Mesothelial cell of epicardium (in vitro differentiated cells): ENCODE measurements around the gene ANKS1B. TPM values are rescaled to one million over a fixed set of nuclear protein-coding genes. Genes with fewer than 3 reads are reported as not detected.
A peak's percentile ranks its signal among the peaks of the same experiment; 100 is the strongest.

ENCODE experiments used
- DNase-seq, 2 experiments: peaks; one replicate each; pipeline ENCODE4 v3.0.0; 2021; ENCODE audit warnings: low spot score in 2 of 2; ENCODE audit not compliant: unreplicated experiment in 2 of 2
- H3K27ac Mint-ChIP-seq: 2 replicates; pipeline ENCODE4 v1.8.0; 2021; ENCODE audit warnings: mixed read lengths
- H3K27me3 Mint-ChIP-seq: 2 replicates; pipeline ENCODE4 v1.8.0; 2021; ENCODE audit warnings: low read depth, mixed read lengths
- H3K36me3 Mint-ChIP-seq: 2 replicates; pipeline ENCODE4 v1.8.0; 2021; ENCODE audit warnings: mixed read lengths
- H3K4me1 Mint-ChIP-seq: 2 replicates; pipeline ENCODE4 v1.8.0; 2021; ENCODE audit warnings: mixed read lengths
- H3K4me3 Mint-ChIP-seq: 2 replicates; pipeline ENCODE4 v1.8.0; 2021; ENCODE audit warnings: mild to moderate bottlenecking, moderate library complexity, mixed read lengths
- H3K9me3 Mint-ChIP-seq: 2 replicates; pipeline ENCODE4 v1.8.0; 2021; ENCODE audit warnings: mixed read lengths
- total RNA-seq: library from RNA; stranded (reverse); gene quantifications from 3 replicates; pipeline ENCODE4 v1.2.1, GENCODE V29; 2021
- TF ChIP-seq, protein P1 (sequence below): fragments of 200-600 bp; sonication (generic); IDR thresholded peaks from one replicate; pipeline ENCODE4 v1.5.0; 2021; ENCODE audit warnings: antibody characterized with exemption; ENCODE audit not compliant: unreplicated experiment

ANKS1B gene
- total RNA-seq, 1 donor from 2014 or later: 8.8 TPM

DNA sequence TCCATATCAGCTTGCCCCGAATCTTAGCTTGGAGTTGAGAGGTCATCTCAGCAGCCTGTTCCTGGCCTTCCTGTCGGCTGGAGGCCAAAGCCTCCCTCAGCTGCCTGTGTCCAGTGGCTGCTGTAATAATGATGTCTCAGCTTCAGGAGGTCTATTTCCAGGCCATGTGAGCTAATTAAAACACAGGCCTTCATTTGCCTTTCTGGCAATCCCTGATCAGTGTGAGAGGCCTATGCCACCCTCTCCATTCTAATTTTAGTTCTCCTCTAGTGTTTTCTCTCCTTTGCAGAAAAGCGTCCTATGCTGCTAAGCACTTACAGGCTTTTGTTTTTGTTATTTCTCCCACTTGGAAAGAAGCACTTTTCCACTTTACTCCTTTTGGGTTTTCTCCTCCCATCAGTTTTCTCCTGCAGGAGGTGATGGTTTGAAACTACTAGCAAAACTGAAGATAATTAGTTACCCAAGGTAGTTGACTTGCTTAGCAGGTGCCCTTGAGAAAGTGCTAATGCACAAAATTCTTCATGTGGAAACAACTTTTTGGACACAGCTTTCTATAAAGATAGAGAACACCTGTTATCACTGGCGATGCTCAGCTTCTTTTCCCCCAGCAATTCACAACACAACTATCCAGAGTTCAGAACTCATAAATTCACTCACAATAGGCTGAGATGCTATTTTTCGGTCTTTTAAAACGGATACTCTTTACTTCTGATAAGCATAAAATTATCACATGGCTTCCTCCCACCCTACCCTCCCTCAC, 592.5 kb downstream of the ANKS1B start:
- H3K27ac Mint-ChIP-seq: no peak overlapping the region
- H3K4me3 Mint-ChIP-seq: no peak overlapping the region
- H3K27me3 Mint-ChIP-seq: peaks cover 9% of the 10 kb centered on the region
- no peak for DNase-seq
- H3K9me3 Mint-ChIP-seq: no peaks in the 10 kb centered on the region
- no peaks in the 10 kb centered on the region for H3K36me3 Mint-ChIP-seq
- peaks cover 13% of the 10 kb centered on the region for H3K4me1 Mint-ChIP-seq
- TF ChIP-seq, protein P1, sequence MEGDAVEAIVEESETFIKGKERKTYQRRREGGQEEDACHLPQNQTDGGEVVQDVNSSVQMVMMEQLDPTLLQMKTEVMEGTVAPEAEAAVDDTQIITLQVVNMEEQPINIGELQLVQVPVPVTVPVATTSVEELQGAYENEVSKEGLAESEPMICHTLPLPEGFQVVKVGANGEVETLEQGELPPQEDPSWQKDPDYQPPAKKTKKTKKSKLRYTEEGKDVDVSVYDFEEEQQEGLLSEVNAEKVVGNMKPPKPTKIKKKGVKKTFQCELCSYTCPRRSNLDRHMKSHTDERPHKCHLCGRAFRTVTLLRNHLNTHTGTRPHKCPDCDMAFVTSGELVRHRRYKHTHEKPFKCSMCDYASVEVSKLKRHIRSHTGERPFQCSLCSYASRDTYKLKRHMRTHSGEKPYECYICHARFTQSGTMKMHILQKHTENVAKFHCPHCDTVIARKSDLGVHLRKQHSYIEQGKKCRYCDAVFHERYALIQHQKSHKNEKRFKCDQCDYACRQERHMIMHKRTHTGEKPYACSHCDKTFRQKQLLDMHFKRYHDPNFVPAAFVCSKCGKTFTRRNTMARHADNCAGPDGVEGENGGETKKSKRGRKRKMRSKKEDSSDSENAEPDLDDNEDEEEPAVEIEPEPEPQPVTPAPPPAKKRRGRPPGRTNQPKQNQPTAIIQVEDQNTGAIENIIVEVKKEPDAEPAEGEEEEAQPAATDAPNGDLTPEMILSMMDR: no peak

DNA sequence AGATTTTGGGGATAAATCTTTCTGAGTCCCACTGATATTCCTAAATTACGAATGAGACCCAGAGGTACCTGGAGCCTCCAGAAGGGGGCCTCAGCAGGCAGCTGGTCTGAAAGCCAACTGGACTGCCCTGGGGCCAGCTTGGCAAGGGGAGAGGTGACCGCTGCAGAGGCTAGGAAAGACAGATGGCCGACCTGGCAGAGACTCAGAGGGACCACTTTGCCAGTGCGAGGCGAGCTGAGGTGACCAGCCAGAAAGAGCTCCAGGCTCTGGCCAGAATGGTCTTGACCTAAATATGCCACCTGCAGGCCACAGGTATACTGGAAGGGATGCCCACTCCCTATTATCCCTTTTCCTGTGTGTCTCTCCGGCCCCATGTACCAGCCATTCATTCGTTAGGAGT, 594.0 kb downstream of the ANKS1B start:
- peaks cover 9% of the 10 kb centered on the region for H3K27me3 Mint-ChIP-seq
- no peak for DNase-seq
- H3K4me3 Mint-ChIP-seq: no peak overlapping the region
- TF ChIP-seq, protein P1: peak; percentile 28
- H3K36me3 Mint-ChIP-seq: no peaks in the 10 kb centered on the region
- no peak overlapping the region for H3K27ac Mint-ChIP-seq
- peaks cover 14% of the 10 kb centered on the region for H3K4me1 Mint-ChIP-seq
- H3K9me3 Mint-ChIP-seq: no peaks in the 10 kb centered on the region

DNA sequence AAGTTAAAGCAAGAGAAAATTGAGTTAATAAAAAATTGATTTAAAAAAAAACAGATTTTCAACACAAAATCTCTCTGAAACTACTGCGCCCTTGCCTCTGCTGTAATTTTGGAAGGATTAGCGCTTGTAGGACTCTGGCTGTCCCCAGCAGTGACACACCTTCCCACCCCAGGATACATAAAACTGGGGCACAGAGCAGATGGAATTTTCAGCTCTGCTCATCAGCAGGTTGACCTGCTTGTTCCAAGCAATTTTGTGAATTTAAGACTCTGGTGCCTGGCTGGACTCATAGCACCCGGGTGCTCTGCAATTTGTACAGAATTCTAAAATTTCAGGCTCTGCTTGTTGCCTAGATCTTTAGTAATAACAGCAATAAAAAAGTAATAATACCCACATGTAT, 595.0 kb downstream of the ANKS1B start:
- no peaks in the 10 kb centered on the region for H3K9me3 Mint-ChIP-seq
- DNase-seq: no peak
- TF ChIP-seq, protein P1: no peak
- no peak overlapping the region for H3K4me3 Mint-ChIP-seq
- peaks cover 14% of the 10 kb centered on the region for H3K4me1 Mint-ChIP-seq
- peaks cover 9% of the 10 kb centered on the region for H3K27me3 Mint-ChIP-seq
- H3K27ac Mint-ChIP-seq: no peak overlapping the region
- H3K36me3 Mint-ChIP-seq: no peaks in the 10 kb centered on the region

DNA sequence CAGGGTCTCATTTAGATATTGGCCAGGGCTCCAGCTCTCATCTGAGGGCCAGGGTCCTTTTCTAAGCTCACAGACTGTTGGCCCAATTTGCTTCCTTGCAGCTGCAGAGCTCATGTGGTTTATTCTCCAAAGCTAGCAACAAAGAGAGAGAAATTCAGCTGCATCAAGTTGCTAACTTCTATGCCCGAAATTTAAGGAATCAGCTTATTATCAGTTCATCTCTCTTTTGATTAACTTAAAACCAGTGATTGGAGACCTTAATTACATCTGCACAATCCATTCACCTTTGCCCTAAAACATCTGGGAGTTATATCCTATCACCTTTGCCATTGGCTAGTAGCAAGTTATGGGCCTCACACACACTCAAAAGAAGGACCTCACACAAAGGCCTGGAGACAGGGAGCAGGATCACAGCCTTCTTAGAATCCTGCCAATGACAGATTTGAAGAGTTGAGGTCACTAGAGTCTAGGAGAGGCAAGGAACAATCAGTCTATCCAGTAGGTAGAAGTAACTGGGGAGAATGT, 596.0 kb downstream of the ANKS1B start:
- Mint-ChIP-seq H3K36me3 (no peaks in the 10 kb centered on the region), H3K4me3 (no peak overlapping the region), H3K4me1 (peaks cover 14% of the 10 kb centered on the region), H3K27ac (no peak overlapping the region), H3K27me3 (peaks cover 11% of the 10 kb centered on the region), H3K9me3 (no peaks in the 10 kb centered on the region)
- TF ChIP-seq, protein P1: no peak
- no peak for DNase-seq

DNA sequence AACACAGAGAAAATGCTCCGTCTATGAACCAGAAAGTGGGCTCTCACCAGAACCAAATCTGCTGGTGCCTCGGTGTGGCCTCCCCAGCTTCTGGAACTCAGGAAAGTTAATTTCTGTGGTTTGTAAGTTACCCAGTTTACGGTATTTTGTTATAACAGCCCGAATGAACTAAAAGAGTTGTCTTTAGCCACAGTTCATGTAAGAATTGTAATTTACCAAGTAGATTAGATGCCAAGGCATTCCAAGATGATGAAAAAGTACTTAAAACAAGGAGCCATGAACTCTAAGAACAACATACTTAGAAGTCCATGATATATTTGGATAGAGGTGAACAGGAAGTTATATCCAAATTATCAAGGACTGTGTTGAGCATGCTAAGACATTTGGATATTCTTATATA, 597.1 kb downstream of the ANKS1B start:
- no peak for DNase-seq
- Mint-ChIP-seq H3K27me3 (peaks cover 11% of the 10 kb centered on the region), H3K4me1 (peaks cover 14% of the 10 kb centered on the region), H3K27ac (no peak overlapping the region), H3K9me3 (no peaks in the 10 kb centered on the region), H3K4me3 (no peak overlapping the region), H3K36me3 (no peaks in the 10 kb centered on the region)
- TF ChIP-seq, protein P1: no peak
